HCT116 (cell line): Measurements from ENCODE around the gene KCNIP4. TPM values are rescaled to one million over a fixed set of nuclear protein-coding genes. Genes with fewer than 3 reads are reported as not detected.

ENCODE experiments used
- ATAC-seq: fragments of 200-7000 bp; cut with Tn5 transposase; 2 replicates; pipeline ENCODE4 v1.9.1; 2020; ENCODE audit warnings: mild to moderate bottlenecking, moderate library complexity
- BruUV-seq: library from RNA; stranded (reverse); fragments of 400-500 nt; replicated peaks from 2 replicates; lab custom pipeline; 2021; lab: Mats Ljungman, UMichigan
- CTCF ChIA-PET: fragments of 300-600 bp; sonication (Branson Sonifier 250); formaldehyde crosslinking; loops from one replicate; lab custom pipeline; 2021; ENCODE audit warnings: antibody characterized with exemption; lab: Charles Lee
- POLR2A ChIA-PET: fragments of 300-600, 350-600 bp; sonication (Branson Sonifier 250); formaldehyde crosslinking; loops from one replicate; lab custom pipeline; 2021; ENCODE audit warnings: antibody characterized with exemption; lab: Charles Lee
- RAD21 ChIA-PET, 2 experiments: fragments of 300-600 bp; sonication (Branson Sonifier 250); formaldehyde crosslinking; loops; one replicate each; lab custom pipeline; 2023; ENCODE audit warnings: low total read pairs in 2 of 2; ENCODE audit not compliant: uncharacterized antibody in 2 of 2, unreplicated experiment in 2 of 2, low non-redundant PET in 1 of 2; lab: Charles Lee
- DNase-seq: peaks from one replicate; pipeline ENCODE4 v3.0.0-alpha.2; 2010; ENCODE audit warnings: low read depth, low spot score
- H2AFZ ChIP-seq: fragments of 200-600 bp; shearing (Covaris generic), sonication (generic); 2 replicates; pipeline ENCODE4 v1.6.1; 2017; ENCODE audit warnings: low read depth, mixed run types, mixed read lengths, antibody characterized with exemption, low read length; ENCODE audit not compliant: poor library complexity, severe bottlenecking
- H3K27ac ChIP-seq: 2 replicates; pipeline ENCODE4 v1.5.1; 2012; ENCODE audit warnings: low read depth, low read length
- H3K27me3 ChIP-seq: fragments of 200-600 bp; sonication (generic); 2 replicates; pipeline ENCODE4 v1.6.1; 2016; ENCODE audit warnings: mixed run types, low read length, mixed read lengths; ENCODE audit not compliant: insufficient read depth
- H3K36me3 ChIP-seq, 2 experiments: fragments of 200-500 bp in 1 of 2; fragments of 200-600 bp in 1 of 2; sonication (Bioruptor generic) in 1 of 2; sonication (generic) in 1 of 2; 2 replicates each; pipeline versions ENCODE4 v1.5.1 to v1.6.1; 2014 to 2016; ENCODE audit warnings: low read length in 2 of 2, inconsistent platforms in 1 of 2, mixed read lengths in 1 of 2, mixed run types in 1 of 2; ENCODE audit not compliant: insufficient read depth in 2 of 2, control insufficient read depth in 1 of 2
- H3K4me1 ChIP-seq, 2 experiments: fragments of 200-600 bp in 1 of 2; sonication (generic) in 1 of 2; 2 replicates each; pipeline versions ENCODE4 v1.5.1 to v1.6.1; 2012 to 2017; ENCODE audit warnings: low read length in 2 of 2, inconsistent platforms in 1 of 2, mild to moderate bottlenecking in 1 of 2, mixed read lengths in 1 of 2, mixed run types in 1 of 2, moderate library complexity in 1 of 2; ENCODE audit not compliant: insufficient read depth in 2 of 2, control insufficient read depth in 1 of 2
- H3K4me2 ChIP-seq: fragments of 200-600 bp; sonication (generic); 2 replicates; pipeline ENCODE4 v1.6.1; 2017; ENCODE audit warnings: mixed run types, low read length, mixed read lengths
- H3K4me3 ChIP-seq, 2 experiments: fragments of 200-600 bp in 1 of 2; sonication (generic) in 1 of 2; replicated peaks in 1 of 2; 2 replicates each; pipeline ENCODE4 v1.5.1; 2011 to 2016; ENCODE audit warnings: low read length in 2 of 2, control low read depth in 1 of 2, low read depth in 1 of 2, mild to moderate bottlenecking in 1 of 2, mixed read lengths in 1 of 2, mixed run types in 1 of 2
- H3K79me2 ChIP-seq: fragments of 200-600 bp; sonication (generic); 2 replicates; pipeline ENCODE4 v1.6.1; 2017; ENCODE audit warnings: mild to moderate bottlenecking, mixed run types, low read length, moderate library complexity, mixed read lengths; ENCODE audit not compliant: insufficient read depth
- H3K9ac ChIP-seq: fragments of 200-600 bp; sonication (generic); 2 replicates; pipeline ENCODE4 v1.6.1; 2016; ENCODE audit warnings: low read length, mixed read lengths
- H3K9me2 ChIP-seq: fragments of 200-600 bp; sonication (generic), shearing (Covaris generic); 2 replicates; pipeline ENCODE4 v1.6.1; 2017; ENCODE audit warnings: mixed run types, mild to moderate bottlenecking, moderate library complexity; ENCODE audit not compliant: insufficient read depth
- H3K9me3 ChIP-seq, 2 experiments: fragments of 200-500 bp in 1 of 2; fragments of 200-600 bp in 1 of 2; sonication (Bioruptor generic) in 1 of 2; sonication (generic) in 1 of 2; 2 replicates each; pipeline ENCODE4 v1.6.1; 2014 to 2017; ENCODE audit warnings: low read length in 2 of 2, mixed read lengths in 2 of 2, inconsistent platforms in 1 of 2, low read depth in 1 of 2, mild to moderate bottlenecking in 1 of 2, mixed run types in 1 of 2, moderate library complexity in 1 of 2; ENCODE audit not compliant: control insufficient read depth in 1 of 2, insufficient read depth in 1 of 2
- H4K20me1 ChIP-seq: fragments of 200-600 bp; sonication (generic), shearing (Covaris generic); 2 replicates; pipeline ENCODE4 v1.6.1; 2017; ENCODE audit warnings: mixed run types, mild to moderate bottlenecking, moderate library complexity; ENCODE audit not compliant: insufficient read depth
- CBX3 ChIP-seq: IDR thresholded peaks from 2 replicates; pipeline ENCODE4 v1.6.1; 2012; ENCODE audit warnings: low read depth
- CEBPB ChIP-seq: IDR thresholded peaks from 2 replicates; pipeline ENCODE4 v1.6.1; 2012; ENCODE audit warnings: low read depth
- ELF1 ChIP-seq: IDR thresholded peaks from 2 replicates; pipeline ENCODE4 v1.6.1; 2012; ENCODE audit warnings: low read depth, borderline replicate concordance
- FOSL1 ChIP-seq: IDR thresholded peaks from 2 replicates; pipeline ENCODE4 v1.6.1; 2012; ENCODE audit warnings: low read depth
- POLR2AphosphoS5 ChIP-seq: IDR thresholded peaks from 2 replicates; pipeline ENCODE4 v1.6.1; 2011; ENCODE audit warnings: mild to moderate bottlenecking, low read depth, low read length, moderate library complexity
- RAD21 ChIP-seq: IDR thresholded peaks from 2 replicates; pipeline ENCODE4 v1.6.1; 2012; ENCODE audit warnings: low read depth, mild to moderate bottlenecking
- SP1 ChIP-seq: IDR thresholded peaks from 2 replicates; pipeline ENCODE4 v1.6.1; 2012; ENCODE audit warnings: low read depth
- SRF ChIP-seq: IDR thresholded peaks from 2 replicates; pipeline ENCODE4 v1.6.1; 2012; ENCODE audit warnings: low read depth
- TCF7L2 ChIP-seq: IDR thresholded peaks from 2 replicates; pipeline ENCODE4 v1.7.0; 2011; ENCODE audit warnings: borderline replicate concordance, inconsistent platforms; ENCODE audit not compliant: insufficient read depth, insufficient read length; ENCODE audit errors: extremely low read depth
- YY1 ChIP-seq: IDR thresholded peaks from 2 replicates; pipeline ENCODE4 v1.6.1; 2011; ENCODE audit warnings: low read length, low read depth, moderate library complexity, mild to moderate bottlenecking; ENCODE audit not compliant: insufficient replicate concordance; ENCODE audit errors: extremely low read depth
- intact Hi-C: fragments of 100-400 bp; cut with micrococcal nuclease; formaldehyde crosslinking; loops from 2 replicates; pipeline ENCODE4 v1.10.0; 2022
- total RNA-seq: library from RNA; stranded (reverse); gene quantifications from one replicate; pipeline ENCODE4 v1.2.1, GENCODE V29; 2021; ENCODE audit not compliant: unreplicated experiment
- TF ChIP-seq, protein P1 (sequence below): IDR thresholded peaks from 2 replicates; pipeline ENCODE4 v1.6.1; 2012
- TF ChIP-seq, protein P2 (sequence below), 3 experiments: fragments of 200-600 bp in 1 of 3; sonication (generic) in 1 of 3; IDR thresholded peaks in 2 of 3; conservative IDR thresholded peaks in 1 of 3; 2 replicates each; pipeline ENCODE4 v1.5.1; 2012 to 2017; ENCODE audit warnings: low read depth in 2 of 3, low read length in 2 of 3, antibody characterized with exemption in 1 of 3, borderline replicate concordance in 1 of 3, control low read depth in 1 of 3, mild to moderate bottlenecking in 1 of 3, mixed read lengths in 1 of 3, mixed run types in 1 of 3, moderate library complexity in 1 of 3; ENCODE audit not compliant: insufficient read depth in 1 of 3
- TF ChIP-seq, protein P3 (sequence below): IDR thresholded peaks from 2 replicates; pipeline ENCODE4 v1.6.1; 2012; ENCODE audit warnings: low read depth
- TF ChIP-seq, protein P4 (sequence below): IDR thresholded peaks from 2 replicates; pipeline ENCODE4 v1.6.1; 2011; ENCODE audit warnings: mild to moderate bottlenecking, low read length, moderate library complexity; ENCODE audit not compliant: insufficient replicate concordance; ENCODE audit errors: extremely low read depth

KCNIP4 gene
- total RNA-seq, 1 experiment from 2014 or later = not detected

DNA sequence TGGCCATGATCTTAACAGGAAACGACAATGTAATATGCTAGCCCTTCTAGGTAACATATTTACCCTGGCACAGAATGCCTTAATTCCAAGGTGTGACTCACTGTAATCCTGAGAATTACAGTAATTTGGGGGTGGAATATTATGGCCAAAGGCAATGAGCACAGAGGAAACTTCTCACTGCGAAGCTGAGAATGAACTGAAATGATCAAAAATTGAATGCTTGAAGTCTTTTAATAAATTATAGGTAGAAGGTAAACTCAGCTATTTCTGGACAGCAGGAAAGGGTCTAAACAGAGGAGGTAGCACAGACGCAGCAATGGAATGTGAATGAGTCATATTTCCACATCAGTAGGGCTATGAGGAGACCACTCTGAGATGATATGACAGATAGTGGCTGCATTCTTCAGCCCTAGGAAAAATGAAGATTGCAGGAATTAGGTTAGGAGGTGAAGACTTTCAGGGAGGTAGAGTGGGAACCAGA lies 935.7 kb downstream of the KCNIP4 start:
- TF ChIP-seq ELF1 (no peak), CBX3 (no peak), RAD21 (no peak), POLR2AphosphoS5 (no peak), YY1 (no peak), TCF7L2 (no peak), CEBPB (no peak), FOSL1 (no peak), SP1 (no peak), SRF (no peak)
- TF ChIP-seq, protein P1, sequence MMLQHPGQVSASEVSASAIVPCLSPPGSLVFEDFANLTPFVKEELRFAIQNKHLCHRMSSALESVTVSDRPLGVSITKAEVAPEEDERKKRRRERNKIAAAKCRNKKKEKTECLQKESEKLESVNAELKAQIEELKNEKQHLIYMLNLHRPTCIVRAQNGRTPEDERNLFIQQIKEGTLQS = no peak
- TF ChIP-seq, protein P2, sequence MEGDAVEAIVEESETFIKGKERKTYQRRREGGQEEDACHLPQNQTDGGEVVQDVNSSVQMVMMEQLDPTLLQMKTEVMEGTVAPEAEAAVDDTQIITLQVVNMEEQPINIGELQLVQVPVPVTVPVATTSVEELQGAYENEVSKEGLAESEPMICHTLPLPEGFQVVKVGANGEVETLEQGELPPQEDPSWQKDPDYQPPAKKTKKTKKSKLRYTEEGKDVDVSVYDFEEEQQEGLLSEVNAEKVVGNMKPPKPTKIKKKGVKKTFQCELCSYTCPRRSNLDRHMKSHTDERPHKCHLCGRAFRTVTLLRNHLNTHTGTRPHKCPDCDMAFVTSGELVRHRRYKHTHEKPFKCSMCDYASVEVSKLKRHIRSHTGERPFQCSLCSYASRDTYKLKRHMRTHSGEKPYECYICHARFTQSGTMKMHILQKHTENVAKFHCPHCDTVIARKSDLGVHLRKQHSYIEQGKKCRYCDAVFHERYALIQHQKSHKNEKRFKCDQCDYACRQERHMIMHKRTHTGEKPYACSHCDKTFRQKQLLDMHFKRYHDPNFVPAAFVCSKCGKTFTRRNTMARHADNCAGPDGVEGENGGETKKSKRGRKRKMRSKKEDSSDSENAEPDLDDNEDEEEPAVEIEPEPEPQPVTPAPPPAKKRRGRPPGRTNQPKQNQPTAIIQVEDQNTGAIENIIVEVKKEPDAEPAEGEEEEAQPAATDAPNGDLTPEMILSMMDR (IDR thresholded peaks at IDR 0.05 in 2 of 3, conservative IDR thresholded peaks at IDR 0.05 in 1 of 3; ENCODE audit: borderline replicate concordance in 1 of 3, insufficient read depth in 1 of 3, low read depth in 2 of 3, low read length in 2 of 3) = no peak
- TF ChIP-seq, protein P3, sequence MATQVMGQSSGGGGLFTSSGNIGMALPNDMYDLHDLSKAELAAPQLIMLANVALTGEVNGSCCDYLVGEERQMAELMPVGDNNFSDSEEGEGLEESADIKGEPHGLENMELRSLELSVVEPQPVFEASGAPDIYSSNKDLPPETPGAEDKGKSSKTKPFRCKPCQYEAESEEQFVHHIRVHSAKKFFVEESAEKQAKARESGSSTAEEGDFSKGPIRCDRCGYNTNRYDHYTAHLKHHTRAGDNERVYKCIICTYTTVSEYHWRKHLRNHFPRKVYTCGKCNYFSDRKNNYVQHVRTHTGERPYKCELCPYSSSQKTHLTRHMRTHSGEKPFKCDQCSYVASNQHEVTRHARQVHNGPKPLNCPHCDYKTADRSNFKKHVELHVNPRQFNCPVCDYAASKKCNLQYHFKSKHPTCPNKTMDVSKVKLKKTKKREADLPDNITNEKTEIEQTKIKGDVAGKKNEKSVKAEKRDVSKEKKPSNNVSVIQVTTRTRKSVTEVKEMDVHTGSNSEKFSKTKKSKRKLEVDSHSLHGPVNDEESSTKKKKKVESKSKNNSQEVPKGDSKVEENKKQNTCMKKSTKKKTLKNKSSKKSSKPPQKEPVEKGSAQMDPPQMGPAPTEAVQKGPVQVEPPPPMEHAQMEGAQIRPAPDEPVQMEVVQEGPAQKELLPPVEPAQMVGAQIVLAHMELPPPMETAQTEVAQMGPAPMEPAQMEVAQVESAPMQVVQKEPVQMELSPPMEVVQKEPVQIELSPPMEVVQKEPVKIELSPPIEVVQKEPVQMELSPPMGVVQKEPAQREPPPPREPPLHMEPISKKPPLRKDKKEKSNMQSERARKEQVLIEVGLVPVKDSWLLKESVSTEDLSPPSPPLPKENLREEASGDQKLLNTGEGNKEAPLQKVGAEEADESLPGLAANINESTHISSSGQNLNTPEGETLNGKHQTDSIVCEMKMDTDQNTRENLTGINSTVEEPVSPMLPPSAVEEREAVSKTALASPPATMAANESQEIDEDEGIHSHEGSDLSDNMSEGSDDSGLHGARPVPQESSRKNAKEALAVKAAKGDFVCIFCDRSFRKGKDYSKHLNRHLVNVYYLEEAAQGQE = no peak
- TF ChIP-seq, protein P4, sequence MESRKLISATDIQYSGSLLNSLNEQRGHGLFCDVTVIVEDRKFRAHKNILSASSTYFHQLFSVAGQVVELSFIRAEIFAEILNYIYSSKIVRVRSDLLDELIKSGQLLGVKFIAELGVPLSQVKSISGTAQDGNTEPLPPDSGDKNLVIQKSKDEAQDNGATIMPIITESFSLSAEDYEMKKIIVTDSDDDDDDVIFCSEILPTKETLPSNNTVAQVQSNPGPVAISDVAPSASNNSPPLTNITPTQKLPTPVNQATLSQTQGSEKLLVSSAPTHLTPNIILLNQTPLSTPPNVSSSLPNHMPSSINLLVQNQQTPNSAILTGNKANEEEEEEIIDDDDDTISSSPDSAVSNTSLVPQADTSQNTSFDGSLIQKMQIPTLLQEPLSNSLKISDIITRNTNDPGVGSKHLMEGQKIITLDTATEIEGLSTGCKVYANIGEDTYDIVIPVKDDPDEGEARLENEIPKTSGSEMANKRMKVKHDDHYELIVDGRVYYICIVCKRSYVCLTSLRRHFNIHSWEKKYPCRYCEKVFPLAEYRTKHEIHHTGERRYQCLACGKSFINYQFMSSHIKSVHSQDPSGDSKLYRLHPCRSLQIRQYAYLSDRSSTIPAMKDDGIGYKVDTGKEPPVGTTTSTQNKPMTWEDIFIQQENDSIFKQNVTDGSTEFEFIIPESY = no peak
- TF ChIP-seq, all 23 proteins: peak for 0
- CTCF ChIA-PET = no interaction called here
- Histone ChIP-seq H3K27ac (no peak overlapping the region), H3K4me3 (no peak overlapping the region), H3K27me3 (no peaks in the 10 kb centered on the region), H3K9me3 (no peaks in the 10 kb centered on the region; a peak in 1 of 4 replicates), H3K4me1 (no peaks in the 10 kb centered on the region), H3K9me2 (no peaks in the 10 kb centered on the region), H3K9ac (no peak overlapping the region), H4K20me1 (no peaks in the 10 kb centered on the region), H3K4me2 (no peak overlapping the region), H2AFZ (no peak overlapping the region), H3K79me2 (no peaks in the 10 kb centered on the region), H3K36me3 (no peaks in the 10 kb centered on the region)
- RAD21 ChIA-PET = no interaction called here
- peak; percentile 34; the same call in 1 of the 2 replicates for ATAC-seq
- POLR2A ChIA-PET = no interaction called here
- DNase-seq = no peak
- intact Hi-C loops = no loop called here
- BruUV-seq = no TSS peak
